T follicular helper cell (primary cell): ENCODE results near the gene TMEM214.
A peak's percentile ranks its signal among the peaks of the same experiment; 100 is the strongest.

Experiments used
- DNase-seq: peaks from one replicate; pipeline ENCODE4 v3.0.0-alpha.2; 2020; ENCODE audit warnings: low read depth

Gene TMEM214

DNA sequence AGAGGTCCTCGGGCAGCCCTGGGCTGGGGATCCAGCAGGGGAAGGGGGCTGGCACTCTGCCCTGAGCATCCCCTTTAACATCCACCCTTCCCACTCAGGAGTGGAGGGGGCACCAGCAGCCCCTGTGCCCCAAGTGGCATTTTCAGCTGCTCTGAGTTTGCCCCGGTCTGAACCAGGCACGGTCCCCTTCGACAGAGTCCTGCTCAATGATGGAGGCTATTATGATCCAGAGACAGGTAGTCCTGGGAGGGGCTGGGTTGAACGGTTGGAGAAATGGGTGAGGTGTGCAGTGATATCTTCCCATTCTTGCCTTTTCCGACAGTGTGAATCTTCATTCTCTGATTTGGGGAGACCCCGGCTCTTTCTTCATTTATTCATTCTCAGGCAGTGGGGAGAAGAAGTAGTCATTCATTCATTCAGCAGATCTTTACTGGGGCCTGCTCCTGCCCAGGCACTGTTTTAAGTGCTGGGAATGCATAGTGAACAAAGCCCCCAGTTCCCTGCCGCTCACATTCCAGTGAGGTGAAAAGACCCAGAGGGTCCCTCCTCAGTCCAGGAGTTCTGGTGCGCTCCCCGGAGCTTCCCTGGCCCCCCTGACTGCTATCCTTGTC lies 52.4 kb downstream of the TMEM214 start:
- no peak for DNase-seq

DNA sequence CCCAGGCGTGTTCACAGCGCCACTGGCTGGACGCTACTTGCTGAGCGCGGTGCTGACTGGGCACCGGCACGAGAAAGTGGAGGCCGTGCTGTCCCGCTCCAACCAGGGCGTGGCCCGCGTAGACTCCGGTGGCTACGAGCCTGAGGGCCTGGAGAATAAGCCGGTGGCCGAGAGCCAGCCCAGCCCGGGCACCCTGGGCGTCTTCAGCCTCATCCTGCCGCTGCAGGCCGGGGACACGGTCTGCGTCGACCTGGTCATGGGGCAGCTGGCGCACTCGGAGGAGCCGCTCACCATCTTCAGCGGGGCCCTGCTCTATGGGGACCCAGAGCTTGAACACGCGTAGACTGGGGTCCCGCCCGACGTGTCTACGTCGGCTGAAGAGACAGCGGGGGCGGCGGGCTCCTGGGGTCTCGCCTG lies 52.9 kb downstream of the TMEM214 start:
- no peak for DNase-seq

DNA sequence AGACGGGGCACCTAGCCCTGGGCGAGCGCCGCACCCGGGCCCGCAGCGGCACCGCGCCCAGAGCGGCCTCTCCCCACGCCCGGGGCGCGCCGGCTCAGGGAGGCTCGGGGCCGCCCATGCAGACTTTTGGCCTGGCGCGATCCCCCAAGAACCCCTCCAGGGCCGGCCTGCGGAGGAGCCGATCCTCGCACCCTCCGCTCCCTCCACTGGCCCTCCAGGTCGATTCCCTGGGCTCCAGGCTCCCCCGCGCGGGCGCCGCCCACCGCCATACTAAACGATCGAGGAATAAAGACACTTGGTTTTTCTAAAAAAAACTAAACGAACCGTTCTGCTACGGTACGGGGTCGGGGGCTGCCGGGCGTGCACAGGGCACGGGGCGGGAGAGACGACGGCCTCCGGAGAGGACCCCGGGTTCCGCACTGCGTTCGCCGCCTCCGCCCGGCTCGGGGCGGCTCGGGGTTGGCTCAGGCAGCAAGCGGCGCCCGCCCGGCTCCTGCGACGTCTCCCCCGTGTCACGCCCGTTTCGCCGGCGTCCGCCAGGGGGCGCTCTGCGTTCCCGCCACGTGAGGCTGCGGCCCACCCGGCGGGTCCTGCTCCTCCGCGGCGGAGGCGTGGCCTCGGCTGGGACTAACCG lies 53.4 kb downstream of the TMEM214 start:
- peak; percentile 95 for DNase-seq

DNA sequence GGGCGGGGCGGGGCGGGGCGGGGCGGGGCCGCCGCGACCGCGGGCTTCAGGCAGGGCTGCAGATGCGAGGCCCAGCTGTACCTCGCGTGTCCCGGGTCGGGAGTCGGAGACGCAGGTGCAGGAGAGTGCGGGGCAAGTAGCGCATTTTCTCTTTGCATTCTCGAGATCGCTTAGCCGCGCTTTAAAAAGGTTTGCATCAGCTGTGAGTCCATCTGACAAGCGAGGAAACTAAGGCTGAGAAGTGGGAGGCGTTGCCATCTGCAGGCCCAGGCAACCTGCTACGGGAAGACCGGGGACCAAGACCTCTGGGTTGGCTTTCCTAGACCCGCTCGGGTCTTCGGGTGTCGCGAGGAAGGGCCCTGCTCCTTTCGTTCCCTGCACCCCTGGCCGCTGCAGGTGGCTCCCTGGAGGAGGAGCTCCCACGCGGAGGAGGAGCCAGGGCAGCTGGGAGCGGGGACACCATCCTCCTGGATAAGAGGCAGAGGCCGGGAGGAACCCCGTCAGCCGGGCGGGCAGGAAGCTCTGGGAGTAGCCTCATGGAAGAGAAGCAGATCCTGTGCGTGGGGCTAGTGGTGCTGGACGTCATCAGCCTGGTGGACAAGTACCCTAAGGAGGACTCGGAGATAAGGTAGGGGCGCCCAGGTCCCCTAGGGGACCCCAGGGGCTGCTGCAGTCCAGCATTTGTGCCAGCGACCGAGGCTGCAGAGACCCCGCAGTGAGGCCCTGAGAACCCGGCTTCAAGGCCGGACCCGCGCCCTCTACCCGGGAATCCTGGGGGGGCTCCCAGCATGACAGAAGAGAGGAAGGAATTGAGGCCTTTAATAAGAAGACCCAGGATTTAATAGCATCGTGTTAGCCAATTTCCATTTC lies 54.2 kb downstream of the TMEM214 start, which contains the start of gene KHK:
Gene KHK, plus strand, starts transcription at position 49 of the 870 bp plus-strand sequence. Its CDS starts 488 bp downstream, at position 537.
- DNase-seq = no peak

DNA sequence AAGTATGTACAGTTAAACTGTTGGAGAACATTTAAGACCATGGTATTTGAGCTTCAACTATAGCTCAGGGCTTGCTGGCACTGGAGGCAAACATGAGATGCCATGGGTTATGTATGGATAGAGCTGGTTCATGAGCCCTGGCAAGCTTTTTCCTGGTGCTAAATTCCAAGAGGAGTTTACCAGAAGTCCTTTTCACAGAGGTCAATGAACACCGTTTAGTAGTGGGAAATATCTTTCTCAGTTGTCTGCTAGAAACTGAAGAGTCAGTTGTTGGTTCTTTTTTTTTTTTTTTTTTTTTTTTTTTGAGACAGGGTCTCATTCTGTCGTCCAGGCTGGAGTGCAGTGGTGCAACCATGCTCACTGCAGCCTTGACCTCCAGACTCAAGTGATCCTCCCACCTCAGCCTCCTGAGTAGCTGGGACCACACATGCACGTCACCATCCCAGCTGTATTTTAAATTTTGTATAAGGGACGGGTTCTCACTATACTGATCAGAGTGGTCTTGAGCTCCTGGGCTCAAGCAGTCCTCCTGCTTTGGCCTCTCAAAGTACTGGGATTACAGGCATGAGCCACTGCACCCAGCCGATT lies 55.2 kb downstream of the TMEM214 start:
- no peak for DNase-seq

DNA sequence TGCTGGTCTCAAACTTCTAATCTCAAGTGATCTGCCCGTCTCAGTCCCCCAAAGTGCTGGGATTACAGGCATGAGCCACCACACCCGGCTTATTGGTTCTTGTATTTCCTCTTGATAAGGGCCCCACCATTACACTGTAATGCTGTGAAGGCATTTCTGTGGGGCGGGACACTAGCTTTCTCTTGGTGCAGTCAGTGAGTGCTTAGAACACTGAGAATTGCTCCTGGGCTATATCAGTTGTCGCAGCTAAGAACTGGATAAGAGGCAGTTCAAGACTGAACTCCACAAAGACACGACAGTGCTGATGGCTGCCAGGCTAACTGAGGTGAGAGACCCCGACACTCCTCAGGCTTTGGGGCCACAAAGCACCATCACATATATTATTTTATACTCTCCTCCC lies 55.9 kb downstream of the TMEM214 start:
- DNase-seq = no peak

DNA sequence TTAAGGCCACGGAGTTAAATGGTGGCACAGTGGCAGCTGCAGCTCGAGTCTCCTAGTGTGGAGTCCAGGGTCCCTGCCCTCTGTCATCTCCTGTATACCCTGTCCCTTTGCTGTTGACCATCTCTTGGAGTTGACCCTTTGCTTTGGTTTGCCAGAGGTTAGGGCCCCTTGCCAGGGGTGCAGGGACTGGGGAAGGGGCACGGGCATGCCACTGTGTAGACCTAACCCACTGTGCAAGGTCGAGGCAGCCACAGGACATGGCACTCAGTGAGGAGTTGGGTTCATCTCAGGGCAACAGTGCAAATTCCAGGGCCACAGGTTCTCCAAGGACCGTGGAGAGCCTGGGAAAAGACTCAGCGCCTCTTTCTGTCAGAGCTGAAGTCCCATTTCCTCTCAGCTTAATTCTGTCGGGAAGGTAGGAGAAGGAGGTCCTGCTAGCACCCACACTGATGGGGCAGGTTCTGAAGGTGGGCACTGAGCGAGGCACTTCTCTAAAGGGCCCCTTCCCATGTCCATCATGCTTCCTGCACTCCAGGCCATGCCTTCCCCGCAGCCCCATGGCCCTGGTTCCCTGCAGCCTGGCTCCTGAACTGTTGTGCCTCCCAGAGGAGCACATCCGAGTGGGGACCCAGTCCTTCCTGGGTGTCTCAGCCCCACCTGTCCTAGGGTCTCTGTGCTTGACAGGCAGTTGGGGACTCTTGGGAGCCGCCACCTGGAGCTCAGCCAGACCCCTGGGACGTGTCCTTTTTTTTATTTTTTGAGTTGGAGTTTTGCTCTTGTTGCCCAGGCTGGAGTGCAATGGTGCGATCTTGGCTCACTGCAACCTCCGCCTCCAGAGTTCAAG lies 56.6 kb downstream of the TMEM214 start:
- no peak for DNase-seq
